K562 (cell line): ENCODE results near the gene MAD1L1. TPM values are rescaled to one million over a fixed set of nuclear protein-coding genes. Genes with fewer than 3 reads are reported as not detected.

Source experiments
- CBFA2T3 ChIP-seq: fragments of 450-650 bp; IDR thresholded peaks from 2 replicates; pipeline ENCODE4 v1.6.1; 2017
- E2F5 ChIP-seq: sonication (generic); formaldehyde crosslinking; IDR thresholded peaks from 2 replicates; pipeline ENCODE4 v1.8.0; 2022; ENCODE audit warnings: mild to moderate bottlenecking, missing genetic modification reagents
- ELK3 ChIP-seq: fragments of 450-650 bp; formaldehyde crosslinking; IDR thresholded peaks from 2 replicates; pipeline ENCODE4 v1.4.0; 2020; ENCODE audit warnings: mild to moderate bottlenecking
- PCBP2 ChIP-seq: fragments of 200-400 bp; formaldehyde crosslinking; IDR thresholded peaks from 2 replicates; pipeline ENCODE4 v1.6.1; 2018; ENCODE audit warnings: low read length, low read depth, mild to moderate bottlenecking, moderate library complexity; ENCODE audit not compliant: poor library complexity, severe bottlenecking
- PTRF ChIP-seq: fragments of 450-650 bp; IDR thresholded peaks from 2 replicates; pipeline ENCODE4 v1.6.1; 2016; ENCODE audit warnings: mild to moderate bottlenecking, missing genetic modification characterization, missing compliant biosample characterization
- RERE ChIP-seq: sonication (generic); formaldehyde crosslinking; IDR thresholded peaks from 2 replicates; pipeline ENCODE4 v1.8.0; 2023; ENCODE audit warnings: missing genetic modification reagents, mild to moderate bottlenecking, borderline replicate concordance
- ZKSCAN8 ChIP-seq: fragments of 200-800 bp; sonication (Bioruptor generic); IDR thresholded peaks from 2 replicates; pipeline ENCODE4 v1.6.1; 2016; ENCODE audit warnings: missing genetic modification characterization, missing compliant biosample characterization
- ZNF277 ChIP-seq: fragments of 250-450 bp; sonication (Bioruptor Pico); IDR thresholded peaks from 2 replicates; pipeline ENCODE4 v1.8.0; 2022; ENCODE audit warnings: inconsistent platforms, mild to moderate bottlenecking, moderate library complexity, borderline replicate concordance
- ZNF586 ChIP-seq: fragments of 450-650 bp; formaldehyde crosslinking; conservative IDR thresholded peaks from 2 replicates; pipeline ENCODE4 v1.4.0; 2020; ENCODE audit warnings: mild to moderate bottlenecking, moderate library complexity
- ZNF696 ChIP-seq: fragments of 250-450 bp; sonication (Bioruptor Pico); conservative IDR thresholded peaks from 2 replicates; pipeline ENCODE4 v1.4.0; 2020; ENCODE audit warnings: mild to moderate bottlenecking, moderate library complexity
- polyA plus RNA-seq, 8 experiments: library from polyadenylated mRNA; depleted of rRNA in 4 of 8; stranded (reverse) in 5 of 8; unstranded in 3 of 8; fragments of >200 nt; fragmentation: Nextera tagmentation in 2 of 8; fragmentation: Illumina TruSeq in 1 of 8; extraction: Ambion mirVana in 2 of 8; extraction: Trizol in 1 of 8; gene quantifications; 2 replicates each; pipeline versions ENCODE4 v1.2.1 to v1.2.3, GENCODE V29; 2011 to 2014; ENCODE audit warnings: inconsistent platforms in 1 of 8, missing spikeins in 1 of 8
- total RNA-seq, 7 experiments: library from RNA; depleted of rRNA in 6 of 7; stranded (reverse); fragments of >200 nt in 6 of 7; fragmentation: Illumina TruSeq in 2 of 7; extraction: Trizol in 2 of 7; gene quantifications; 2 replicates each; pipeline versions ENCODE4 v1.2.1 to v1.2.3, GENCODE V29; 2011 to 2021; ENCODE audit warnings: low replicate concordance in 1 of 7
- TF ChIP-seq, protein P1 (sequence below): sonication (generic); formaldehyde crosslinking; IDR thresholded peaks from 2 replicates; pipeline ENCODE4 v1.8.1; 2023; ENCODE audit warnings: mild to moderate bottlenecking, missing genetic modification reagents
- TF ChIP-seq, protein P2 (sequence below): IDR thresholded peaks from 2 replicates; pipeline ENCODE4 v1.6.1; 2012; ENCODE audit warnings: low read depth, low read length, improper control_type of control experiment, borderline replicate concordance

MAD1L1 gene
- total and polyA plus RNA-seq, 9 of the 15 experiments (the other 6 are each of a cell fraction or from before 2014, with no cell fraction given) = 1.7 to 89.7 (median 18.0) TPM

GRCh38 chr7:2019711-2020511, 212.8 kb downstream of the MAD1L1 start (continued):
- TF ChIP-seq RERE (CRISPR knock-in tag) (no peak), CBFA2T3 (peak; percentile 33), PCBP2 (no peak), ZNF277 (CRISPR knock-in tag) (no peak), ZKSCAN8 (CRISPR knock-in tag) (peak; percentile 48; the same call in 1 of the 2 replicates), ELK3 (no peak), ZNF586 (no peak), E2F5 (CRISPR knock-in tag) (no peak), ZNF696 (no peak), PTRF (tag) (no peak)
- TF ChIP-seq, protein P1, sequence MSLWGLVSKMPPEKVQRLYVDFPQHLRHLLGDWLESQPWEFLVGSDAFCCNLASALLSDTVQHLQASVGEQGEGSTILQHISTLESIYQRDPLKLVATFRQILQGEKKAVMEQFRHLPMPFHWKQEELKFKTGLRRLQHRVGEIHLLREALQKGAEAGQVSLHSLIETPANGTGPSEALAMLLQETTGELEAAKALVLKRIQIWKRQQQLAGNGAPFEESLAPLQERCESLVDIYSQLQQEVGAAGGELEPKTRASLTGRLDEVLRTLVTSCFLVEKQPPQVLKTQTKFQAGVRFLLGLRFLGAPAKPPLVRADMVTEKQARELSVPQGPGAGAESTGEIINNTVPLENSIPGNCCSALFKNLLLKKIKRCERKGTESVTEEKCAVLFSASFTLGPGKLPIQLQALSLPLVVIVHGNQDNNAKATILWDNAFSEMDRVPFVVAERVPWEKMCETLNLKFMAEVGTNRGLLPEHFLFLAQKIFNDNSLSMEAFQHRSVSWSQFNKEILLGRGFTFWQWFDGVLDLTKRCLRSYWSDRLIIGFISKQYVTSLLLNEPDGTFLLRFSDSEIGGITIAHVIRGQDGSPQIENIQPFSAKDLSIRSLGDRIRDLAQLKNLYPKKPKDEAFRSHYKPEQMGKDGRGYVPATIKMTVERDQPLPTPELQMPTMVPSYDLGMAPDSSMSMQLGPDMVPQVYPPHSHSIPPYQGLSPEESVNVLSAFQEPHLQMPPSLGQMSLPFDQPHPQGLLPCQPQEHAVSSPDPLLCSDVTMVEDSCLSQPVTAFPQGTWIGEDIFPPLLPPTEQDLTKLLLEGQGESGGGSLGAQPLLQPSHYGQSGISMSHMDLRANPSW = no peak
- TF ChIP-seq, protein P2, sequence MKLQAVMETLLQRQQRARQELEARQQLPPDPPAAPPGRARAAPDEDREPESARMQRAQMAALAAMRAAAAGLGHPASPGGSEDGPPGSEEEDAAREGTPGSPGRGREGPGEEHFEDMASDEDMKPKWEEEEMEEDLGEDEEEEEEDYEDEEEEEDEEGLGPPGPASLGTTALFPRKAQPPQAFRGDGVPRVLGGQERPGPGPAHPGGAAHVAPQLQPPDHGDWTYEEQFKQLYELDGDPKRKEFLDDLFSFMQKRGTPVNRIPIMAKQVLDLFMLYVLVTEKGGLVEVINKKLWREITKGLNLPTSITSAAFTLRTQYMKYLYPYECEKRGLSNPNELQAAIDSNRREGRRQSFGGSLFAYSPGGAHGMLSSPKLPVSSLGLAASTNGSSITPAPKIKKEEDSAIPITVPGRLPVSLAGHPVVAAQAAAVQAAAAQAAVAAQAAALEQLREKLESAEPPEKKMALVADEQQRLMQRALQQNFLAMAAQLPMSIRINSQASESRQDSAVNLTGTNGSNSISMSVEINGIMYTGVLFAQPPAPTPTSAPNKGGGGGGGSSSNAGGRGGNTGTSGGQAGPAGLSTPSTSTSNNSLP = no peak
